Body of pancreas (tissue), 4 donors: ENCODE measurements around the gene HMCN2.

Experiments used
- CTCF ChIP-seq, 7 experiments: fragments of 450-650 bp in 4 of 7; fragments of 200-600 bp in 3 of 7; sonication (generic) in 3 of 7; IDR thresholded peaks; one replicate each; pipeline ENCODE4 v1.5.1; 2016 to 2019; ENCODE audit warnings: antibody characterized with exemption in 7 of 7
- POLR2A ChIP-seq, 3 donors: fragments of 450-650 bp; IDR thresholded peaks; one replicate each; pipeline ENCODE4 v1.6.1; 2016; ENCODE audit warnings: antibody characterized with exemption in 3 of 3, mild to moderate bottlenecking in 2 of 3

DNA sequence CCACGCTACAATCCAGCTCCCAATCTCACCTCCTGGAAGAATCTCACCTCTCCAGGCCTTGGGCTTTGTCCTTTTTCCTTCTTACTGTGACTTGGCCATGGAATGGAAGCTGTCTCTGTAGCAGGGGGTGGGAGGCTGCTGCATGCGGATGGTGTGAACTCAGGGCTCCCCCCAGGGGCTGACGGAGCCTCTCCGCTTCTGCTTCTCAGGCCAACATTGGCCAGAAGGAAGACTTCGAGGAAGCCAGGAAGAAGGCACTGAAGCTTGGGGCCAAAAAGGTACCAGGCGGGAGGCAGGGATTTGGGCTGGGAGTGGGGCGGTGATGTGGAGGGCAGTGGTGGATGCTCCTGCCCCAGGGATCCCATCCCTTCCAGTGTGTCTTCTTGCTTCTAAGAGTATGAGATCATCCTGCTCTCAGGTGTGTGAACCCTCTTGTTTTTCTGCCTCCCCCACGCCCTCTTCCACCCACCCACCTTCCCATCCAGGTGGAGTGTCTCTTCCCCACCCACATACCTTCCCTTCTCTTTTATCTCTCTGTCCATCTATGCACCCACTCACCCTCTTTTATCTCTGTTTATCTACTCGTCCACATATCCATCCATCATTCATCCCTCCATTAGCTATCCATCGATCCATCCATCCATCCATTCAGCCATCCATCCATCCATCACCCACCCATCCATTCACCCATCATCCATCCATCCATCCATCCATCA, 188.7 kb downstream of the HMCN2 start:
- TF ChIP-seq POLR2A (IDR thresholded peaks at IDR 0.05) (no peak), CTCF (IDR thresholded peaks at IDR 0.05) (no peak)
